ENCODE data around the gene SLC38A5. TPM values are rescaled to one million over a fixed set of nuclear protein-coding genes. Genes with fewer than 3 reads are reported as not detected.
"Not testable (repeated sequence)": the region's sequence is repeated elsewhere in the genome, so short reads cannot be mapped to it uniquely, and the experiment has no call there.

The SLC38A5 gene
- 39.7 TPM for polyA plus RNA-seq (2012; ENCODE audit: insufficient read depth, insufficient read length)

- DNase-seq (ENCODE audit: low read depth, low spot score), result no peak
- H3K4me3 ChIP-seq (ENCODE audit: low read length), result peak within 1 kb of the TSS; percentile 69
These were observed at the start of gene SLC38A5 for GRCh38 chrX:48470110-48470832. Gene SLC38A5, minus strand, starts transcription at chrX:48470260. Its CDS starts 2,336 bp downstream, at chrX:48467924.

GRCh38 chrX:48519481-48519880, 49.4 kb upstream of the SLC38A5 start:
- DNase-seq (ENCODE audit: low read depth, low spot score); H3K4me3 ChIP-seq (ENCODE audit: low read length): not testable (repeated sequence)

- no peak for DNase-seq (ENCODE audit: low read depth, low spot score)
- H3K4me3 ChIP-seq (ENCODE audit: low read length), result no peak overlapping the region
These were observed 46.9 kb upstream of the SLC38A5 start for GRCh38 chrX:48516987-48517386.

GRCh38 chrX:48516285-48516684, 46.2 kb upstream of the SLC38A5 start:
- H3K4me3 ChIP-seq (ENCODE audit: low read length), result no peak overlapping the region
- no peak for DNase-seq (ENCODE audit: low read depth, low spot score)

DNA sequence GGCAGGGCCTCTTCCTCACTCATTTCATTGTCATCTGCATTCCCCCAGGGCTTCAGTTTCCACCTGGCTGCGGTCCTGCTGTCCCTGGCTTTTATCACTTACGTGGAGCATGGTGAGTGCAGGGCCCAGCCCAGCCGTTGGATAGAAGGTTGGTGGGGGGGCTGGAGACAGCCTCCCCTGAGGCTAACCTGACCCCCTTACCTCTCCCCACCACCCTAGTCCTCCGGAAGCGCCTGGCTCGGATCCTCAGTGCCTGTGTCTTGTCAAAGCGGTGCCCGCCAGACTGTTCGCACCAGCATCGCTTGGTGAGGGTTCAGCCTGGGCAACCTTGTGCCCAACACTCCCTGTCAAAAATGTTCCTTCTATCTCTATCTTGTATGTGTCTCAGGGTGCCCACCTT, 45.8 kb upstream of the SLC38A5 start:
- DNase-seq (ENCODE audit: low read depth, low spot score), result no peak
- H3K4me3 ChIP-seq (ENCODE audit: low read length), result no peak overlapping the region

GRCh38 chrX:48514868-48515460, 44.9 kb upstream of the SLC38A5 start:
- no peak overlapping the region for H3K4me3 ChIP-seq (ENCODE audit: low read length)
- no peak for DNase-seq (ENCODE audit: low read depth, low spot score)

DNA sequence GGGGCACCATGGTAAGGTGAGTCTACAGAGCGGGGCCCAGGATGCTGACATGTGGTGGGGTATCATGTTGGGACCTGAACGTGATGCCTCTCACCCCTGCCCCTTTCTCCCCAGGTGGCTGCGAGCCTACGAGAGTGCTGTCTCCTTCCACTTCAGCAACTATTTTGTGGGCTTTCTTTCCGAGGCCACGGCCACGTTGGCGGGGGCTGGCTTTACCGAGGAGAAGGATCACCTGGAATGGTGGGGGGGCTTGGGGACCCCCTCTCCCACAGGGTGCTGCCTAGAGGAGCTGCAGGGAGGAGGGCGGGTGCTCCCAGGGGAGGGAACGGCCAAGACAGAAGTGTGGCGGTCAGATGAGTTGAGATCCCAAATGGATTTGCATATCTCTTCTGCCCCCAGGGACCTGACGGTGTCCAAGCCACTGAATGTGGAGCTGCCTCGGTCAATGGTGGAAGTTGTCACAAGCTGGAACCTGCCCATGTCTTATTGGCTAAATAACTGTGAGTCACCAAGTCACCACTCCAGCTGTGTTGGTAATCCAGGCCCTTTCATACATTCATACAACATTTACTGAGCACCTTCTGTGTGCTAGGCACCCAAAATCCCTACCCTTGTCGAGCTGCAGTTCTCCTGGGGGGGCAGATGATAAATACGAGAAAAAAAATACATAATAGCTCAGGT, 44.2 kb upstream of the SLC38A5 start:
- H3K4me3 ChIP-seq (ENCODE audit: low read length), result no peak overlapping the region
- no peak for DNase-seq (ENCODE audit: low read depth, low spot score)

DNA sequence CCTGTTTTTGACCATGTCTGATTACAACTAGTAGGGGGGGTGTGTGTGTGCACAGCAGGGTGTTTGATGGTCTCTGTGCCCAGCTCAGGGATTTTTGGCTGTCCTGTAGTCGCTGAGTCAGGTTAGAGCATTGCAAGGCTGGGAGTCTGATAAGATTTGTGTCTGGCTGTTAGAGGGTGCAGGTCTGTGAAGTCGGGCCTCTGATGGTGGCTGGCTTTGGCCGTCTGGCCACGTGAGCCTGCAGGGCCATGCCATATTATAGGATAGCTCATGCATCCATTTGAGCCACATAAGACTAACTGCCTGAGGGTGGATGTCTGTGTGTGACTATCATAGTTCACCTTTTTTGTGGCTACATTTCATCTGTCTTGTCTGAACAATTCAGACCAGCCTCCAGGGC, 43.6 kb upstream of the SLC38A5 start:
- DNase-seq (ENCODE audit: low read depth, low spot score), result no peak
- H3K4me3 ChIP-seq (ENCODE audit: low read length), result no peak overlapping the region

DNA sequence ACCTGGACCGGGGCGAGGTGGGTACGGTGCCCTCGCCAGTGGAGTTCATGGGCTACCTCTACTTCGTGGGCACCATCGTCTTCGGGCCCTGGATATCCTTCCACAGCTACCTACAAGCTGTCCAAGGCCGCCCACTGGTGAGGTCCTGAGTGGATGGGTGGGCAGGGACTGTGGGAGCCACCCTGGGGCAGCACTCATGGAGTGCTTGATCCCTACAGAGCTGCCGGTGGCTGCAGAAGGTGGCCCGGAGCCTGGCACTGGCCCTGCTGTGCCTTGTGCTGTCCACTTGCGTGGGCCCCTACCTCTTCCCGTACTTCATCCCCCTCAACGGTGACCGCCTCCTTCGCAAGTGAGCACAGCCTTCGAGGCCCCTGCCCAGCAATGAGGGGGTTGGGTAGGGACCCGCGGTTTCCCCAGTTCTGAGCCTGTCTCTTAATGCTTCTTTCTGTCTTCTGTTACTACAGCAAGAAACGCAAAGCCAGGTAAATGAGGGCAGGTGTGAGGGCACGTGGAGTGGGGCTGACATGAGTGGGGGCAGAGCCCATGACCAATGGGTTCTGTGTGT, 42.4 kb upstream of the SLC38A5 start:
- DNase-seq (ENCODE audit: low read depth, low spot score), result no peak
- no peak overlapping the region for H3K4me3 ChIP-seq (ENCODE audit: low read length)

GRCh38 chrX:48511560-48511959, 41.5 kb upstream of the SLC38A5 start:
- DNase-seq (ENCODE audit: low read depth, low spot score), result no peak

DNA sequence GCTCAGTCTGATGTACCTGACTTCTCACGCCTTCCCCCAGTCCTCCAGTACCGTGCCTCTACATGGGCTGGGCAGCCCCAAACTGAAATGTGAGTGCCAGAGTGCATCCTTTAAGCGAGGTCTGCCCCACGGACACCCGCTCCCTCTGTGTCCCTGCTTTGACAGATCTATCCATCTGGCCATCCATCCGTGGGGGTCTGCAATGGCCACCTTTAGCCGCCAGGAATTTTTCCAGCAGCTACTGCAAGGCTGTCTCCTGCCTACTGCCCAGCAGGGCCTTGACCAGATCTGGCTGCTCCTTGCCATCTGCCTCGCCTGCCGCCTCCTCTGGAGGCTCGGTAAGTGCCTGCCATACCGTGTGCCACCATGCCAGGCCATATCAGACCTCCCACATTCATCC, 39.6 kb upstream of the SLC38A5 start:
- DNase-seq (ENCODE audit: low read depth, low spot score), result no peak
- H3K4me3 ChIP-seq (ENCODE audit: low read length), result peak overlapping the region; percentile 72

More at GRCh38 chrX:48511560-48511959, 41.5 kb upstream of the SLC38A5 start:
- H3K4me3 ChIP-seq (ENCODE audit: low read length), result no peak overlapping the region

- DNase-seq (ENCODE audit: low read depth, low spot score), result no peak
- peak overlapping the region; percentile 72 for H3K4me3 ChIP-seq (ENCODE audit: low read length)
These were observed 39.2 kb upstream of the SLC38A5 start for GRCh38 chrX:48509245-48509590.

- H3K4me3 ChIP-seq (ENCODE audit: low read length), result peak within 1 kb of the TSS; percentile 72
- peak; percentile 40 for DNase-seq (ENCODE audit: low read depth, low spot score)
These were observed 38.6 kb upstream of the SLC38A5 start, which contains the start of gene PORCN for GRCh38 chrX:48508400-48509244. Gene PORCN, plus strand, starts transcription at chrX:48508992. Its CDS starts 829 bp downstream, at chrX:48509821.

- DNase-seq (ENCODE audit: low read depth, low spot score), result no peak
These were observed 37.2 kb upstream of the SLC38A5 start for GRCh38 chrX:48507246-48507645.

DNA sequence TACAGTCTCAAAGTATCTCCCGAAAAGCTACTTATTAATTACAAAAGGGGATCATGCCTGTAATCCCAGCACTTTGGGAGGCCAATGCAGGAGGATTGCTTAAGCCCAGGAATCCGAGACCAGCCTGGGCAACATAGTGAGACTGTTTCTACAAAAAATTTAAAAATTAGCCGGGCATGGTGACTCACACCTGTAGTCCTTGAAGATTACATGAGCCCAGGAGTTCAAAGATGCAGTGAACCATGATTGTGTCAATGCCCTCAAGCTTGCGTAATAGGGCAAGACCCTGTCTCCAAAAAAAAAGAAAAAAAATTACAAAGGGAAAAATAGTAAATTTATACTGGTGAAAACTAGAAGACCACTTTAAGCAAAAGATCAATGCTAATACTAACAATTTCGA, 35.4 kb upstream of the SLC38A5 start:
- H3K4me3 ChIP-seq (ENCODE audit: low read length), result no peak overlapping the region
- no peak for DNase-seq (ENCODE audit: low read depth, low spot score)

More at GRCh38 chrX:48507246-48507645, 37.2 kb upstream of the SLC38A5 start:
- H3K4me3 ChIP-seq (ENCODE audit: low read length), result no peak overlapping the region

DNA sequence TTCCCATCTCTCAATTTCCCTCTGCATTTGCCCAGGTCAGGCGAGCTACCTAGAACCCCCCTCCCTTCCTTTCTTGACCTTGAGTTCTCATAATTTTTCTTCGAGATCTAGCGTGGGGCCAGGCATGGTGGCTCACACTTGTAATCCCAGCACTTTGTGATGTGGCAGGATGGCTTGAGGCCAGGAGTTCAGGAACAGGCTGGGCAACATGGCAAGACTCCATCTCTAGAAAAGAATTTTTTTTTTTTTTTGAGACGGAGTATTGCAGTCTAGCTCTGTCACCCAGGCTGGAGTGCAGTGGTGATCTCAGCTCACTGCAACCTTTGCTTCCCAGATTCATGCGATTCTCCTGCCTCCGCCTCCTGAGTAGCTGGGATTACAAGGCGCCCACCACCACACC, 34.2 kb upstream of the SLC38A5 start:
- DNase-seq (ENCODE audit: low read depth, low spot score), result no peak
- H3K4me3 ChIP-seq (ENCODE audit: low read length), result no peak overlapping the region

GRCh38 chrX:48498374-48498809, 28.3 kb upstream of the SLC38A5 start:
- no peak overlapping the region for H3K4me3 ChIP-seq (ENCODE audit: low read length)
- DNase-seq (ENCODE audit: low read depth, low spot score), result no peak

DNA sequence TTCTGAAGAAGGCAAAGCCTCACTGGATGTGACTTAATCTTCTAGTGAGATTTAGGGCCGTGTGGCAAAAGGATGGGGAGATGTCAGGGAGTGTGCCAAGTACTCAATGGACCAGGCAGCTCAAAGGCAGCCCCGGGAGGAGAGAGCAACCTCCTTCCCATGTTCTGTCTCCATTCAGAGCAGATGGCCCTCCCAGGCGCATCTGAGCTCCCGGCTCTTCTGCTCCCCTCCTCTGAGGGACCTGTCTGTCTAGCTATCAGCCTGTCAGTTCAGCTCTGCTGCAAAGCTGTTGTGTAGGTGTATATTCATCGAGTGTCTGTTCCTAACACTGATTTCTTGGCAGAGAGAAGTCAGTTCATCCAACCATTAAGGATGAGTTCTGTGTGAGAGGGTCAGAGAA, 27.8 kb upstream of the SLC38A5 start:
- DNase-seq (ENCODE audit: low read depth, low spot score), result no peak
- no peak overlapping the region for H3K4me3 ChIP-seq (ENCODE audit: low read length)

DNA sequence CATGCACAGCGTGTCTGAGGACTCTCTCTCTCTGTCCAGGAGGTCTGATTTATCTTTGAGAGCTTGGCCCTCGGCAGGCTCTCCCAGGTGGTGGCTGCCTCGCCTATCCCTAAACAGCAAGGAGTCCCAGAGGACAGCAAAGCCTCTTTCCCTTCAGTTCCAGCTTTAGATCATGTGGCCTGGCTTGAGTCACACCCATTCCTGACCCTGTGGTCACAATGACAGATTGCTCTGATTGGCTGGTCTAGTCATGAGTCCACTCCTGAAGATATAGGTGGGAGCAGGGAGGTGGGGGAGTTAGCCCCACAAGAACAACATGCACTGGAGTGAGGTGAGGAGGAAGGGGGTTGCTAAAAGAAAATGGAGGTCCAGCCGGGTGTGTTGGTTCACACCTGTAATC, 26.6 kb upstream of the SLC38A5 start:
- no peak for DNase-seq (ENCODE audit: low read depth, low spot score)
- no peak overlapping the region for H3K4me3 ChIP-seq (ENCODE audit: low read length)
